ENCODE data around the gene OTOG.

Gene OTOG

DNA sequence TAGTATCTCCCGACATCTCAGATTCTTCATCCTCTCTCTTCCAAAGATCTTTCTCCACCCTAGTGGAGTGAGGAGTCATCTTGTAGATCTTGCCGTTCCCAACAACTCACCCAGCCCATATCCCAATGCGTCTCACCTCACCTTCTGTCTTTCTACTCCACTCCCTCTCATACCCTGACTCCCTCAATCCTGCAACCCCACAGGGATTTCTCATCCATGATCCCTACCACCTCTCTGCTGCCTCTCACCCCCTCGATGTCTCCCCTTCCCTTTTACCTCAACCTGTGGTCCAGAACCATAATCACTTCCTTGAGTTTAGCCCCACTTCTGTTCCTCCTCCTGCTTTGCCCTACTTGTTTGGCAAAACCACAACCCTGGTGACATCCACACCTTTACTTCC, 41.7 kb downstream of the OTOG start:
- no peak for DNase-seq (ENCODE audit: low read depth)

- DNase-seq (ENCODE audit: low read depth), result no peak
Observed at GRCh38 chr11:17590463-17590862, 43.4 kb downstream of the OTOG start.

GRCh38 chr11:17591293-17591692, 44.2 kb downstream of the OTOG start:
- DNase-seq (ENCODE audit: low read depth), result no peak

DNA sequence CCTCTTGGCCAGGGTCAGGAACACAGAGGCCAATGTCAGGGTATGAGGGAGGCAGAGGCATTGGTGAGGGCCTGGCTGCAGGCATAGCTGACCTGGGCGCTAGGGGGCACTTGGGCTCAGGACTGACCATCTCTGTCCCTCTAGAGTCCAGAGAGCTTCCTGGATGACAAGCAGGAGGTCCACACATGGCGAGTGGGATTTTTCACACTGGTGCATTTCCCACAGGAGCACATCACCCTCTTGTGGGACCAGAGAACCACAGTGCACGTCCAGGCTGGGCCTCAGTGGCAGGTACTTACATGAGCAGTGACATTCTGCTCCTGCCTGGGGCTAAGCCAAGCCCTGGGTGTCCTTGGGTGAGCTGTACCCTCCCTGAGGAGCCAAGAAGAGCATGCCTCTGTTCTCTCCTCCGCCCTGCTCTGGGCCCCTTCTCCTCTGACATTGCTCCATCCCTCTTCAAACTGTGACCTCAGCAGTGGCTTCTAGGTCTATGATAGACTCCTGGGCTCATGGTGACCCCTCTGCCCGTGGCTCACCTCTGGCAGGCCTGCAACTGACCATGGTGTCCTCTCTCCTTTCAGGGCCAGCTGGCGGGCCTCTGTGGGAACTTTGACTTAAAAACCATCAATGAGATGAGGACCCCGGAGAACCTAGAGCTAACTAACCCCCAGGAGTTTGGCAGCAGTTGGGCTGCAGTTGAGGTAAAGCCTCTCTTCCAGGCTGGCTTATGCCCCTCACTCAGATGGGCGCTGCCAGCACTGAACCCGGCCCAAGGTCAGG, 46.6 kb downstream of the OTOG start:
- no peak for DNase-seq (ENCODE audit: low read depth)

GRCh38 chr11:17594686-17595192, 47.7 kb downstream of the OTOG start:
- DNase-seq (ENCODE audit: low read depth), result no peak

DNA sequence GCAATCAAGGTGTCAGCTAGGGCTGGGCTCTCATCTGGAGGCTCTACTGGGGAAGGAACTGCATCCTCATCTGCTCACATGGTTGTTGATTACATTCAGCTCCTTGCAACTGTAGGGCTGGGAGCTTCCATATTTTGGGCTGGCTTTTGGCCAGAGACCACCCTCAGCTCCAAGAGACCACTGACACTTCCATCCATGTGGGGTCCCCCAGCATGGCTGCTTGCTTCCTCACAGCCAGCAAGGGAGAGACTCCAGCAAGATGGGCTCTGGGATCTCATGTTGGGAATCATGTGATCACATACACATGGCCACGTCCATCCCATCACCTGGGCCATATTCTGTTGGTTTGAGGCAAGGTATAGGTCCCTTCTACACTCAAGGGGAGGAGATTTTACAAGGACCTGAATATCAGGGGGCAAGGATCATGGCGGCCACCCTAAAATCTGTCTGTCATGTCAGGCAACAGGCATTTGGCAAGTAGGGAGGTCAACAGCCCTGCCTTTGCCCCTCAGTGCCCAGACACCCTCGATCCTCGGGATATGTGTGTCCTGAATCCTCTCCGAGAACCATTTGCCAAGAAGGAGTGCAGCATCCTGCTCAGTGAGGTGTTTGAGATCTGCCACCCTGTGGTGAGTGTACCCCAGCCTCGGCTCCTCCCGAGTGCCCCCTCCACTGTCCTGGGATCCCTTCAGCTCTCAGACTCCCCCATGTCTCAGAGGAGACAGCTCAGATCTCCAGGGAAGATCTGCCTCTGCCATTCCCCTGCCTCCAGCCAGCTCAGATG, 48.7 kb downstream of the OTOG start:
- DNase-seq (ENCODE audit: low read depth), result no peak

DNA sequence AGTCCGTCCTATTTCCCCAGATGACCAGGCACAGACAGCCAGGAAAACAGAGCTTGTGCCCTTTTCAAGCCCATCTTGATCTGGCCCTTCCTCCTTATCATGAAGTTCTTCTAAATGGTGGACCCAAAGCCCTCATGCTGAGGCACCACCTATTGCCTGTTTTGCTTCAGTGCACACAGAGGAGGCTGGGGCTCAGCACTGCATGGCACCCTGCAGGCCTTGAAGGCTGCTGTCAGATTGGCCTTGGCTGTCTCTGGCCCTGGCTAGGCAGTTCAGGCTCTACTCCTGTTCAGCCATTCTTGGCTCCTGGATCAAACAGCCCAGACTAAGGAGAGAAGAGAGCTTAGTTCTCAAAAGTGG, 49.2 kb downstream of the OTOG start:
- no peak for DNase-seq (ENCODE audit: low read depth)

DNA sequence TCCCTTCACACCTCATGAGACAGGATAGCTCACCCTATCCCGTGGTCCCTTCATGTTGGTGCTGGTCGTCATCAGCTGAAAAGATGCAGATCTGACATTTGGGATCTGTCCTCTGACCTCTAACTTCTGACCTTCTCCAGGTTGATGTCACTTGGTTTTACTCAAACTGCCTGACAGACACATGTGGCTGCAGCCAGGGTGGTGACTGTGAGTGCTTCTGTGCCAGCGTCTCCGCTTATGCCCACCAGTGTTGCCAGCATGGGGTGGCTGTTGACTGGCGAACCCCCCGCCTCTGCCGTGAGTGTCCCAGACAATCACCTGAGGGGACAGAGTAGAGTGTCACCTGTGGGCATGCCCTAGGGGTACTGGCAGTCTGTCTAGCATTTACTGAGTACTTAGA, 49.7 kb downstream of the OTOG start:
- DNase-seq (ENCODE audit: low read depth), result no peak

- DNase-seq (ENCODE audit: low read depth), result no peak
Observed at GRCh38 chr11:17597770-17598169, 50.7 kb downstream of the OTOG start.

GRCh38 chr11:17598700-17599459, 51.8 kb downstream of the OTOG start:
- no peak for DNase-seq (ENCODE audit: low read depth)

DNA sequence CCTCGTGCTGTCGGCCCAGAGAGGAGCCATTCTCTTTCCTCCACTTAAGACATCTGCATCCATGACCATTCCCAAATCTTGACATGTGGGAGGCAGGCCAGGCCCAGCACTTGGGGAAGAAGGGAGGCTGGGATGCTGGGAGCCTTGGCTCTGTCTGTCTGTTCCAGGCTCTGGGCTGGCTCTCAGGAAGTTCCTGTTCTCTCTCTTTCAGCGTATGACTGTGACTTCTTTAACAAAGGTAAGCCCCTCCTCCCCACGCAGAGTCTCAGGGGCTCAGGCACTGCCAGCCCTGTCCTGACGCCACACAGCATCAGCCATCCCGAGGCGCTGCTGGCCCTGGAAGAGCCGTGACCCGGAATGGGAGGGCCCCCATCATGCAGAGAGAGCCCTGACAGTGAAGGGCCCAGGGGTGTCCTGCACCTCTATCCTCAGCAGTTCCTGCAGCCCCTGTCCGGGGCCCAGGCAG, 52.4 kb downstream of the OTOG start:
- no peak for DNase-seq (ENCODE audit: low read depth)

DNA sequence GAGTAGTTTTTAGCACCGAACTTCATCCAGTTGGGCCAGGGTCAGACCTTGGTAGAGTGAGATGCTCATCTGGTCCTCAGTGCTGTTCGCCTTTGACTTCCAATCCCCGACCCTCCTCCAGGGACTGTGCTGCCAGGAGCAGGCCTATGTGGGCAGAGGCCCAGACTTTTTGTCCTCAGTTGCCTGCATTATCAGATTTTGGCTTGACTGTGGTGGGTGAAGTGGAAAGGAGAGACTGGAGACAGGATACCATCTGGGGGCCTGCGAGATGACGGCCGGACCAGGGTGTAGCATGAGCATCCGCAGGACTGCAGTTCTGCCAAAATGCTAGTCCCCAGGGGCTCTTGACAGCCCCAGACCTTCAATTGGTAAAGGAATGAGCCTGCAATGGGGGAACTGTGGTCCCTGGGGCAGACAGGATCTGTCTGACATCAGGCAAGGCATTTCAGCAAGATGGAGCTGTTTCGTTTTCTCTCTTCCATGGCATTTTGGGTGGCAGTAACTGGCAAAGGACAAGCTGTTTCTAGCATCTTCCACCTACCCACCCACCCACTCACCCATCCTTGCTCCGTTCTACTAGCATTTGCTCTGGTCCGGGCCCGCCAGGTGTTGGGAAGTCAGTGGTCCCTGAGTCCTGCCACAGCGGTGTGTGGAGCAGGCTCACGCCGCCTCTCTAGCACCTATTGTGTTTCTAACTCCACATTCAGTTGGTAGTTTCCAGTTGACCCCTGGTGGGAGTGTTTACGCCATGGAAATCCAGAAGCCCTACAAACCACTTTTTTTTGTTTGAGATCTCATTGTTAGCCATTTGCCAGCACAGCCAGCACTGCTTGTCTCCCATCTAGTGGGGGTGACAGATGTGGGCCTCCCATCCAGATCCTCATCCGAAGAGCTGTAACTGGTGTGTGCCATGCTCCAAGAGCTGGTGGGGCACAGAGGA, 53.5 kb downstream of the OTOG start:
- no peak for DNase-seq (ENCODE audit: low read depth)

GRCh38 chr11:17601256-17601671, 54.2 kb downstream of the OTOG start:
- no peak for DNase-seq (ENCODE audit: low read depth)

DNA sequence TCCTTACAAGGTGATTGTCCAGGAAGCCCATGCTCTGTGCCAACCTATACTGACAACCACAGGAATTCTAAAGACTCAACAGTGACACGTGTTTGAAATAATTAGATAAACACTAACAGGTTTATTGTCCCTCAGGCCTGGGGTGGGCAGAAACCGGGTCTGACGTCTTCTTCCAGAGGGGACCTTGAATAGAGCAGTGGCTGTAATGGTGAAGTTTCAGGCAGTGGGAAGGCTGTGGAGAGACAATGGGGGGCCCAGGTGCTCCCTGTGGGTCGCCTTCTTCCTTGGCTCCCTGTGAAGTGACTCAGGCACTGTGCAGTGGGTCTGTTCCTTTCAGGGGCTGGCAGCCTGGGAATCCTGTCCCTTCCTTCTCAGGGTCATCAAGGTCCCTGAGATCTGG, 54.6 kb downstream of the OTOG start:
- DNase-seq (ENCODE audit: low read depth), result no peak

- no peak for DNase-seq (ENCODE audit: low read depth)
Observed at GRCh38 chr11:17602105-17603001, 55.3 kb downstream of the OTOG start.

GRCh38 chr11:17603056-17603825, 56.2 kb downstream of the OTOG start:
- DNase-seq (ENCODE audit: low read depth), result no peak

GRCh38 chr11:17604201-17604914, 57.3 kb downstream of the OTOG start:
- no peak for DNase-seq (ENCODE audit: low read depth)

- DNase-seq (ENCODE audit: low read depth), result no peak
Observed at GRCh38 chr11:17604915-17605233, 57.8 kb downstream of the OTOG start.

DNA sequence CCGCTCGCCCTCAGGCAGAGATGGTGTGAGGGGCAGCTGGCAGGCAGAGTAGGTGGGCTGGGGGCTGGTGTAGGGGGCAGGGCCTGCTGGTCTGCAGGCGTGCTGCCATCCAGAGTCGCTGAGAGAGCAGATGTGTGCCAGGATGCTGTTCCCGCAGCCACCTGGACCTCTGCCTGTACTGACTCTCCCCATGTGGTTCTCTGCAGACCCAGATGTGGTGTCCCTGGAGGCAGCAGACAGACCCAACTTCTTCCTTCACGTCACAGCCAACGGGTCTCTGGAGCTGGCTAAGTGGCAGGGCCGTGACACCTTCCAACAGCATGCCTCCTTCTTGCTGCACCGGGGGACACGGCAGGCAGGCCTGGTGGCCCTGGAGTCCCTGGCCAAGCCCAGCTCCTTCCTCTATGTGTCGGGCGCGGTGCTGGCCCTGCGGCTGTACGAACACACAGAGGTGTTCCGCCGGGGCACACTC, 58.6 kb downstream of the OTOG start:
- no peak for DNase-seq (ENCODE audit: low read depth)
